GM19467 (cell line): ENCODE measurements around the gene BLVRA.

Source experiments
- ATAC-seq: cut with Tn5 transposase; IDR thresholded peaks from one replicate; pipeline ENCODE4 v1.9.1; 2021; ENCODE audit warnings: mild to moderate bottlenecking, moderate library complexity; ENCODE audit not compliant: unreplicated experiment

Gene BLVRA

DNA sequence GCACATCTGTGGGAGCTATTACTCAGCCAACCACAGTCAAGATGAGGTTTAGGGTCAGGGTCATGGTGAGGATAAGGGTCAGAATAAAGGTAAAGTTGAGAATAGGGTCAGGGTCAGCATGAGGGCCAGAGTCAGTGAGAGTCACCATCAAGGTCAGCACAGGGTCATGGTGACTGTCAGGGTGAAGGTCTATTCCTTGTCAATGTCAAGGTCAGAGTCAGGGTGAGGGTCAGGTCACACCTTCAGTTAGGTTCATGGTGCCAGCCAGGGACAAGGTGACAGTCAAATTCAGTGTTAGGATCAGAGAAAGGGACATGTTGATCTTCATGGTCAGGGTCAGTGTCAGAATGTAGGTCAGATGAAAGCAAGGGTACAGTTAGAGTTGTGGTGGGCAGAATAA, 96.7 kb downstream of the BLVRA start:
- no peak for ATAC-seq

DNA sequence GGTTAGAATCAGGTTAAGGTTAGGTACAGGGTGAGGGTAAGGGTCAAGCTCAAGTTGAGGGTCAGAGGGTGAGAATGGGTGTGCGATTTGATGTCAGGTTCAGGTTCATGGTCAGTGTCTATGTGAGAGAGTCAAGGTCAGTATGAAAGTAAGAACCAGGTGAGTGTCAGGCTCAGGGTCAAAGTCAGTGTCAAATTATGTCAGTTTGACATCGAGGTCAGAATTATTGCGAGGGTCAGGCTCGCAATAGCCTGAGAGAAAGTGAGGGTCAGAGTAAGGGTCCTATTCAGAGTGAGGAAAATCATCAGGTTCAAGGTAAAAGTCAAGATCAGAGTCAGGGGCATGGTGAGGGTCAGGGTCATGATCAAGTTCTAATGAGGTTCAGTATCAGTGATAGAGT, 97.8 kb downstream of the BLVRA start:
- ATAC-seq, result no peak
